OCI-LY1 (cell line): ENCODE results near the gene ANTXRL.

Experiments
- H2AFZ ChIP-seq: fragments of 200-600 bp; sonication (generic), shearing (Covaris generic); 2 replicates; pipeline ENCODE4 v1.6.0; 2014; ENCODE audit warnings: antibody characterized with exemption, mild to moderate bottlenecking, low read length
- H3F3A ChIP-seq: fragments of 200-600 bp; sonication (generic), shearing (Covaris generic); 2 replicates; pipeline ENCODE4 v1.6.0; 2014; ENCODE audit warnings: mild to moderate bottlenecking, antibody characterized with exemption, low read length, moderate library complexity; ENCODE audit not compliant: insufficient read depth
- H3K27ac ChIP-seq: fragments of 200-600 bp; sonication (generic); 2 replicates; pipeline ENCODE4 v1.5.1; 2014; ENCODE audit warnings: low read length, mixed run types, mild to moderate bottlenecking, low read depth; ENCODE audit not compliant: poor library complexity, severe bottlenecking
- H3K27me3 ChIP-seq: fragments of 200-600 bp; sonication (generic); 2 replicates; pipeline ENCODE4 v1.6.0; 2014; ENCODE audit warnings: antibody characterized with exemption, mild to moderate bottlenecking, low read length, moderate library complexity; ENCODE audit not compliant: insufficient read depth
- H3K36me3 ChIP-seq: fragments of 200-600 bp; sonication (generic); 2 replicates; pipeline ENCODE4 v1.6.1; 2014; ENCODE audit warnings: mild to moderate bottlenecking, antibody characterized with exemption, low read length, moderate library complexity, mixed read lengths; ENCODE audit not compliant: insufficient read depth
- H3K4me1 ChIP-seq: fragments of 200-600 bp; sonication (generic); 2 replicates; pipeline ENCODE4 v1.5.1; 2014; ENCODE audit warnings: mild to moderate bottlenecking, low read length, moderate library complexity; ENCODE audit not compliant: insufficient read depth, severe bottlenecking
- H3K4me2 ChIP-seq: fragments of 200-600 bp; sonication (generic), shearing (Covaris generic); 2 replicates; pipeline ENCODE4 v1.6.1; 2014; ENCODE audit warnings: low read length
- H3K4me3 ChIP-seq: fragments of 200-600 bp; sonication (generic); 2 replicates; pipeline ENCODE4 v1.5.1; 2014; ENCODE audit warnings: low read length, low read depth, mild to moderate bottlenecking, mixed read lengths; ENCODE audit not compliant: poor library complexity, severe bottlenecking
- H3K79me2 ChIP-seq: fragments of 200-600 bp; shearing (Covaris generic); 2 replicates; pipeline ENCODE4 v1.6.1; 2016; ENCODE audit warnings: mixed run types, low read length, mixed read lengths; ENCODE audit not compliant: insufficient read depth
- H3K9ac ChIP-seq: fragments of 200-600 bp; sonication (generic), shearing (Covaris generic); 2 replicates; pipeline ENCODE4 v1.6.1; 2014; ENCODE audit warnings: mild to moderate bottlenecking, low read length, mixed read lengths
- H3K9me2 ChIP-seq: fragments of 200-600 bp; sonication (generic), shearing (Covaris generic); 2 replicates; pipeline ENCODE4 v1.6.1; 2014; ENCODE audit warnings: low read depth, mild to moderate bottlenecking, low read length, mixed read lengths
- H3K9me3 ChIP-seq: fragments of 200-600 bp; shearing (Covaris generic); 2 replicates; pipeline ENCODE4 v1.6.1; 2014; ENCODE audit warnings: low read length, mixed read lengths
- H4K20me1 ChIP-seq: fragments of 200-600 bp; sonication (generic), shearing (Covaris generic); 2 replicates; pipeline ENCODE4 v1.6.0; 2016; ENCODE audit warnings: mild to moderate bottlenecking, low read length; ENCODE audit not compliant: insufficient read depth
- EZH2 ChIP-seq: fragments of 200-600 bp; sonication (generic), shearing (Covaris generic); IDR thresholded peaks from 2 replicates; pipeline ENCODE4 v1.8.0; 2017; ENCODE audit warnings: borderline replicate concordance, mixed run types, mild to moderate bottlenecking, antibody characterized with exemption, low read length, moderate library complexity, mixed read lengths
- TF ChIP-seq, protein P1 (sequence below): fragments of 200-600 bp; sonication (generic), shearing (Covaris generic); IDR thresholded peaks from 2 replicates; pipeline ENCODE4 v1.5.1; 2017; ENCODE audit warnings: mild to moderate bottlenecking, antibody characterized with exemption, low read length, moderate library complexity, mixed read lengths

ANTXRL gene

DNA sequence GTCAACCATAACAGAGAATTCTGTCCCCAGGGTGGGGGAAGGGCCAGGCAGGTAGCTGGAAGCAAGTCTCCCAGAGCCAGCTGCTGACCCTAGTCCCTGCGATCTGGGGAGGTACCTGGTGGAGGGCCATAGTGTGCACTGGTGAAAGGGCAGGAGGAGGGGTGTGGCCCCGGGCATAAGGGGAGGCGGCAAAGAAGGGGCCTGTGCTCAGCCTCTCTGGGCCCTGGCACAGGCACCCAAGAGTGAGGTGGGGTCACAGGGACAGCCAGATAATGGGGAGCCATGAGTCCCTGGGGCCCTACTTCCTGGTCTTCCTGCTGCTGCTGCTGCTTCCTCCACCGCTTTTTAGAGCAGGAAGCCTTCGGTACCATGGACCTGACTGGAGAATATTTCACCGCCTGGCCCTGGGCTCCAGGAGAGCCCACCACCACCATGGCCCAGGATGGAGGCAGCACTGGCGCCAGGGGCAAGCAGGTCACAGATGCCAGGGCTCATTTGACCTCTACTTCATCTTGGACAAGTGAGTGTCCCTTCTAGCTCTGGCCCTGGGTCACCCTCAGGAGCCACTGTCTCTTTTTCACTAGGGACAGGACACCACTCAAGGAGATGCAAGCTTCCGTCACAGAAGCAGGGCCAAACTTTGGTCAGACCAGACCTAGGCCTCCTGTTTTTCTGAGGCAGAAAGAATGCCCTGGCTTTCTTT is at the start of gene ANTXRL:
Gene ANTXRL, plus strand, starts transcription at position 7 of the 703 bp plus-strand sequence. Its CDS starts 266 bp downstream, at position 273.
- H3K4me2 ChIP-seq = no peak within 1 kb of the TSS

DNA sequence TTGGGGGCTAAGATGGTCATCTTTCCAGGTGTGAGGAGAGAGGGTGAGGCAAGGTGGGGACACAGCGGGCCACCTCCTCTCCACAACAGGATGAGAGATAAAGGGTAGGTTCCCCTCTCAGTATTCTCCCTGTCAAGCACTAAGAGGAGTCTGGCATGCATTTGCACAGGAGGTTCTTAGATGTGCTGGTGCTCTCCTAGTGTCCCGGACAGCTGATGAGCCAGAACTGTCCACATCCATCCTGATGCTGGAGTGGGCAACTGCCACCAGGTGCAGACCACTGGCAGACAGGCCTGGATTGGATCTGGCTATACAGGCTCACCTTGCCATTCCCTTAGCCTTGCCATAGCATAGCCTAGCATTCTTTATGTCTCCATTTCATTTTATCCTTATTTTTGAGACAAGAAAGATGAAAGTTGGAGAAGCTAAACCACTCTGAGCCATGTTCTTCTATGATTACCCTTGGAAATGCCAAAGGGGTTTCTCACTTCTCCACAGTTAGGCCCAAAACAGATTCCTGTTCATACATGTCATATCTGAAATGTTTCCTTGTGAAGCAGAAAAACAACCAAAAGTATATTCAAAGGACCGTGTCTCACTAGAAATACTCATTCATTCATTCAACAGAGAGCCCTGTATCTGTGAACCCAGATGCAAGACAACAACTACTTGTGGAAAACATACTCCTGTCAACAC is 48.8 kb upstream of the ANTXRL start:
- Histone ChIP-seq H3K36me3 (peaks cover 9% of the 10 kb centered on the region), H3K4me2 (no peak overlapping the region), H3K9me2 (no peaks in the 10 kb centered on the region), H3F3A (no peaks in the 10 kb centered on the region), H3K9me3 (peaks cover 9% of the 10 kb centered on the region), H3K27ac (no peak overlapping the region), H3K79me2 (no peaks in the 10 kb centered on the region), H3K9ac (no peak overlapping the region), H2AFZ (no peak overlapping the region), H3K4me1 (no peaks in the 10 kb centered on the region), H4K20me1 (no peaks in the 10 kb centered on the region), H3K27me3 (no peaks in the 10 kb centered on the region), H3K4me3 (no peak overlapping the region)
- no peak for TF ChIP-seq EZH2
- TF ChIP-seq, protein P1, sequence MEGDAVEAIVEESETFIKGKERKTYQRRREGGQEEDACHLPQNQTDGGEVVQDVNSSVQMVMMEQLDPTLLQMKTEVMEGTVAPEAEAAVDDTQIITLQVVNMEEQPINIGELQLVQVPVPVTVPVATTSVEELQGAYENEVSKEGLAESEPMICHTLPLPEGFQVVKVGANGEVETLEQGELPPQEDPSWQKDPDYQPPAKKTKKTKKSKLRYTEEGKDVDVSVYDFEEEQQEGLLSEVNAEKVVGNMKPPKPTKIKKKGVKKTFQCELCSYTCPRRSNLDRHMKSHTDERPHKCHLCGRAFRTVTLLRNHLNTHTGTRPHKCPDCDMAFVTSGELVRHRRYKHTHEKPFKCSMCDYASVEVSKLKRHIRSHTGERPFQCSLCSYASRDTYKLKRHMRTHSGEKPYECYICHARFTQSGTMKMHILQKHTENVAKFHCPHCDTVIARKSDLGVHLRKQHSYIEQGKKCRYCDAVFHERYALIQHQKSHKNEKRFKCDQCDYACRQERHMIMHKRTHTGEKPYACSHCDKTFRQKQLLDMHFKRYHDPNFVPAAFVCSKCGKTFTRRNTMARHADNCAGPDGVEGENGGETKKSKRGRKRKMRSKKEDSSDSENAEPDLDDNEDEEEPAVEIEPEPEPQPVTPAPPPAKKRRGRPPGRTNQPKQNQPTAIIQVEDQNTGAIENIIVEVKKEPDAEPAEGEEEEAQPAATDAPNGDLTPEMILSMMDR = no peak

More for the DNA sequence above, at the start of gene ANTXRL:
- no peaks in the 10 kb centered on the region for H3K9me2 ChIP-seq
- no peak within 1 kb of the TSS for H2AFZ ChIP-seq
- H3K9ac ChIP-seq = no peak within 1 kb of the TSS
- H3K27ac ChIP-seq = no peak within 1 kb of the TSS
- no peak for TF ChIP-seq EZH2
- TF ChIP-seq, protein P1 = no peak
- H3K27me3 ChIP-seq = no peaks in the 10 kb centered on the region; the same call in 1 of the 2 replicates
- no peak within 1 kb of the TSS for H3K4me3 ChIP-seq
- peaks cover 5% of the 10 kb centered on the region for H3K4me1 ChIP-seq
- no peaks in the 10 kb centered on the region for H4K20me1 ChIP-seq
- no peaks in the 10 kb centered on the region for H3F3A ChIP-seq
- H3K79me2 ChIP-seq = no peaks in the 10 kb centered on the region
- H3K36me3 ChIP-seq = no peaks in the 10 kb centered on the region
- no peaks in the 10 kb centered on the region for H3K9me3 ChIP-seq

DNA sequence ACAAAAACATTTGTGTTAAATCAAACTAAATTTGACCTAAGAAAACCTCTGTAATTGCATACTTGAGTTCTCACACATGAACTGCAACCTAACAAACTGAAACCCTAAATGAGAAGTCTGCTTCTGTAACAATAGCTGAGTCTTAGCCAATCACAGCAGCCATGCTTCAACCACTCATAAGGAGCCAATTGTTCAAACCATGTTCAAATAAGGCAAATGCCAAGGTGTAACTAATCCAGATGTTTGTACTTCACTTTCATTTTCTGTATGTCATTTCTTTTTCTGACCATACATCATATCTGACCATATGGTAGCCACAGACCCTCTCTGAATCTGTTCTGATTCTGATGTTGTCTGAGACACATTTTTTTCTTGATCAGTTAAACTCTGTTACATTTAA is 47.5 kb upstream of the ANTXRL start:
- Histone ChIP-seq H3F3A (no peaks in the 10 kb centered on the region), H3K79me2 (no peaks in the 10 kb centered on the region), H3K4me1 (no peaks in the 10 kb centered on the region), H3K9ac (no peak overlapping the region), H3K27me3 (no peaks in the 10 kb centered on the region), H3K9me2 (no peaks in the 10 kb centered on the region), H3K9me3 (peaks cover 9% of the 10 kb centered on the region), H2AFZ (no peak overlapping the region), H3K27ac (no peak overlapping the region), H3K4me2 (no peak overlapping the region), H3K4me3 (no peak overlapping the region), H3K36me3 (peaks cover 9% of the 10 kb centered on the region), H4K20me1 (no peaks in the 10 kb centered on the region)
- no peak for TF ChIP-seq EZH2
- TF ChIP-seq, protein P1 = no peak
